ENCODE measurements around the gene ADAMTSL4.

DNA sequence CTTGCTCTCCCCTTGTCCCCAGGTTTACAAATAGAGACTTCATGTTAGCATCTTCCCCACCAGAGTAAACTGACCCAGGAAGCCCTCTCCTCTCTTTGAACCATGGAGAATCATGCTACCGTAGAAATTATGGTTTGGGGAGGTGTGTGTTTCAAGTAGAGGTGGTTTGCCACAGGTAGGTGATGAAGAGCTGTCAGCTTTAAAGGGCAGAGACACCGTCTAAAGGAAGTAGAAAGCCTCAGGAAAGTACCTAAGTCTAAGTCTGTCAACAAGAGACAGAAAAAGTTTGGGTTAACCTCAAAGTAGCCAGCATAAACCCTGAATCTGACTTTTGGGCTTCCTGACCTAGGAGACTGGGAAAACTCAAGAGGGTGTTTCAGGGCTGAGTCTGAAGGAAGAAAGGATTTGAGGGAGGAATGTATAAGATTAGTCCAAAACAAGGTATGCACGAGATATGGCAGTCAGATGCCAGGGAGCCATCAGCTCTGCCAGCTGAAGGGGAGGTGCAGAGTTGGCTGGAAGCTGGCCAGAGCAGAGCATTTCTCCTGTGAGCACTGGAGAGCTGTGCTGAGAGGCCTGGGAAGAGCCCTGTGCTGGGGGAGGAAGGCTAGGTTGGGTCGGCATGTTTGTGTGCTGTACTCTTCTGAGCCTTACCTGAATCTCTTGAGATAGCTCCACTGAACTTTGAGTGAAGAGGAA is 14.3 kb downstream of the ADAMTSL4 start:
- TF ChIP-seq EZH2 (IDR thresholded peaks at IDR 0.05) (no peak), POLR2AphosphoS5 (IDR thresholded peaks at IDR 0.05; ENCODE audit: borderline replicate concordance, low read depth, low read length) (no peak)

Data from SK-N-MC (cell line).